GM20000 (cell line): ENCODE results near the gene CBFB.
"Not testable (repeated sequence)": the region's sequence is repeated elsewhere in the genome, so short reads cannot be mapped to it uniquely, and the experiment has no call there.

Source experiments
- DNase-seq: peaks from one replicate; pipeline ENCODE4 v3.0.0; 2012; ENCODE audit warnings: low spot score
- TF ChIP-seq, protein P1 (sequence below): IDR thresholded peaks from 2 replicates; pipeline ENCODE4 v1.5.1; 2012; ENCODE audit warnings: mild to moderate bottlenecking, control low read depth; ENCODE audit errors: extremely low read depth, missing control alignments

CBFB gene

DNA sequence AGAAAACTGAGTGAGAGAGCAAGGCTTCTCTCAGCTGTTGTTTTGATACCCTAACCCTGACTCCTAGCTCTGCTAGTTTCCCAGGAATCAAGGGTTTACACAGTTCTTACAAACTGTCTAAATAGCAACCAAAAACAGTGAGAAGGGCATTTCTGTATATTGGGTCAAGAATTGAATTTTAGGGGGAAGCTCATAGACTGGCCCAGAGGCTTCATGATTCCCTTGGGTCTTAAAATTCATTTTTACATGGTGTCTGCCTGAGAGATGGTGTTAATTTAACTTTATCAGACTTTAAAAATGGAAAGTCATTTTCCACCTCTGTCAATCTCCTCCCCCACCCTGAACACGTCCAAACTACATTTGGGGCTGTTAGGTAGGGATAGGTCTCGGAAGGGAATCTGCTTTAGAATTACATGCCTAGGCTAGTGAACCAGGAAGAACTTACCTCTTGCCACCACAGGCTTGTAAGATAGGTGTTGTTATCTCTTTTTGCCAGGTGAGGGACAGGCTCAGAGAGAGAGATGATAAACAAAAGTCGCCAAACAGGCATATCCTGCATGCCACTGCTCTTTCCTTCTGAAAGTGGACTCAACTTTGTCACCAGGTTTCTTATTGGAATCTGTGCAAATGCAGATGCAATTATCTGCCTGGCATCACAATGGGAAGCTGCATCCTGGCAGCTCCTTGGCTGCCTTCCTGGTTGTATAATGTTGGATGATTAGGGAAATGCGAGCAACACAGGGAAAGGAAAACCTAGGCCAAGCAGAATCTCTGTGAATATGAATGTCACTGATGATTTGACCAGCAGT lies 83.8 kb downstream of the CBFB start:
- no peak for DNase-seq
- TF ChIP-seq, protein P1, sequence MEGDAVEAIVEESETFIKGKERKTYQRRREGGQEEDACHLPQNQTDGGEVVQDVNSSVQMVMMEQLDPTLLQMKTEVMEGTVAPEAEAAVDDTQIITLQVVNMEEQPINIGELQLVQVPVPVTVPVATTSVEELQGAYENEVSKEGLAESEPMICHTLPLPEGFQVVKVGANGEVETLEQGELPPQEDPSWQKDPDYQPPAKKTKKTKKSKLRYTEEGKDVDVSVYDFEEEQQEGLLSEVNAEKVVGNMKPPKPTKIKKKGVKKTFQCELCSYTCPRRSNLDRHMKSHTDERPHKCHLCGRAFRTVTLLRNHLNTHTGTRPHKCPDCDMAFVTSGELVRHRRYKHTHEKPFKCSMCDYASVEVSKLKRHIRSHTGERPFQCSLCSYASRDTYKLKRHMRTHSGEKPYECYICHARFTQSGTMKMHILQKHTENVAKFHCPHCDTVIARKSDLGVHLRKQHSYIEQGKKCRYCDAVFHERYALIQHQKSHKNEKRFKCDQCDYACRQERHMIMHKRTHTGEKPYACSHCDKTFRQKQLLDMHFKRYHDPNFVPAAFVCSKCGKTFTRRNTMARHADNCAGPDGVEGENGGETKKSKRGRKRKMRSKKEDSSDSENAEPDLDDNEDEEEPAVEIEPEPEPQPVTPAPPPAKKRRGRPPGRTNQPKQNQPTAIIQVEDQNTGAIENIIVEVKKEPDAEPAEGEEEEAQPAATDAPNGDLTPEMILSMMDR: no peak

DNA sequence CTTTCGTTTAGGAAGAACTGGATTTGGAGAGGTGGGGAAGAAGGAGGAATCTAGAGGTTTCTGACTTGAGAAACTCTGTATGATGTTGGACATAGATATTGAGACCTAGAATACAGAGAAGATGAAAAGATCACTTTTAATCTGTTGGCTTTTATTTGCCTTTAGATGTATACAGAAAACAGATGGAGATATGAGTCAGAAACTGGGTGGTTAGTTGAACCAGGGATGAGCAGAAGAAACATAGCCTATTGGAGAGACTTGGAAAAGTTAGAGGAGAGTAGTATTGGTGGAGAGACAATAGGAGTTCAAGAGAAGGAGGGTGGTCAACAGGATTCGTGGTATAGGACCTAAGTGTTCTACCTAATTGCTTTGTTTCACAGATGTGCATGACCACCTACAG lies 85.8 kb downstream of the CBFB start:
- DNase-seq: no peak
- TF ChIP-seq, protein P1: no peak

GRCh38 chr16:67115639-67116038 lies 86.7 kb downstream of the CBFB start:
- TF ChIP-seq, protein P1: no peak
- DNase-seq: no peak

- no peak for DNase-seq
- TF ChIP-seq, protein P1: no peak
Observed at GRCh38 chr16:67116388-67117311, 87.7 kb downstream of the CBFB start.

DNA sequence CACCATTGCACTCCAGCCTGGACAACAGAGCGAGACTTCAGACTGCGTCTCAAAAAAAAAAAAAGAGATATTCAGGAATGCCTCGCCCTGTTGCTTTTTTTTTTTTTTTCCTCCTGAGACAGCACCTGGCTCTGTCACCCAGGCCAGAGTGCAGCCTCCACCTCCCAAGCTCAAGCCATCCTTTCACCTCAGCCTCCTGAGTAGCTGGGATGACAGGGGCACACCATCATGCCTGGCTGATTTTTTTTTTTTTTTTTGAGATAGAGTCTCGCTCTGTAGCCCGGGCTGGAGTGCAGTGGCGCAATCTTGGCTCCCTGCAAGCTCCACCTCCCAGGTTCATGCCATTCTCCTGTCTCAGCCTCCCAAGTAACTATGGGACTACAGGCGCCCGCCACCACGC lies 88.8 kb downstream of the CBFB start:
- no peak for DNase-seq
- TF ChIP-seq, protein P1: no peak

GRCh38 chr16:67120025-67120424 lies 91.1 kb downstream of the CBFB start:
- TF ChIP-seq, protein P1: no peak
- DNase-seq: no peak

DNA sequence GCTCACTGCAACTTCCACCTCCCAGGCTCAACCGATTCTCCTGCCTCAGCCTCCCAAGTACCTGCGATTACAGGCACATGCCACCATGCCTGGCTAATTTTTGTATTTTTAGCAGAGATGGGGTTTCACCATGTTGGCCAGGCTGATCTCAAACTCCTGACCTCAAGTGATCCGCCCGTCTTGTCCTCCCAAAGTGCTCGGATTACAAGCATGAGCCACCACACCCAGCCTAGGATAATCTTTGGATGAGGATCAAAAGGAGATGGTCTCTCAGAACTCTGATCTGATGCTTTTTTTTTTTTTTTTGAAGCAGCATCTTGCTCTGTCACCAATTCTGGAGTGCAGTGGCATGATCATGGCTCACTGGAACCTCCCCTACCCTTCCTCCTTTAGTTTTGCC lies 93.8 kb downstream of the CBFB start:
- DNase-seq: not testable (repeated sequence)
